GM21367 (cell line): ENCODE results near the gene NFKBIE.
"Not testable (repeated sequence)": the region's sequence is repeated elsewhere in the genome, so short reads cannot be mapped to it uniquely, and the experiment has no call there.

ENCODE experiments used
- ATAC-seq: cut with Tn5 transposase; IDR thresholded peaks from one replicate; pipeline ENCODE4 v1.9.1; 2021; ENCODE audit not compliant: unreplicated experiment

Gene NFKBIE

DNA sequence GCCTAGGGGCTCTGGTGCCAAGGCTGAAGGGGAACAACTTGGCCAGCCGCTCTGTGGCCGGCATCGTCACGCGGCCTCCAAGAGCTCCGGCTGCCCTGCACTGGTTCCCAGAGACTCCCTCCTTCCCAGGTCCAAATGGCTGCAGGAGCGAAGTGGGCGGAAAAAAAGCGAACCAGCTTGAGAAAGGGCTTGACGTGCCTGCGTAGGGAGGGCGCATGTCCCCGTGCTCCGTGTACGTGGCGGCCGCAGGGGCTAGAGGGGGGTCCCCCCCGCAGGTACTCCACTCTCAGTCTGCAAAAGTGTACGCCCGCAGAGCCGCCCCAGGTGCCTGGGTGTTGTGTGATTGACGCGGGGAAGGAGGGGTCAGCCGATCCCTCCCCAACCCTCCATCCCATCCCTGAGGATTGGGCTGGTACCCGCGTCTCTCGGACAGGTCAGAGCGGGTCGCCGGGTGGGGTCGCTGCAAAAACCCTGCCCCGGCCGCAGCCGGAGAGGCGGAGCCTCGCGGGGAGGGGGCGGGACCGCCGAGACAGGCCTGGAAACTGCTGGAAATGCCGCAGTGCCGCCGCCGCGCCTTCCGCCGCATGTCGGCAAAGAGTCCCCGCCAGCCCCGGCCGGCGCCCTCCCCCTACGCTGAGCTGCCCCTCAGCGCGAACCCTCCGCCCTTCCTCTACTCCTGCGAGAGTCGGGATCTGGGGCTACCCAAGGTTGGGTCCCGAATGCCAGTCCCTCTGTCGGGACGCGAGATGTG lies 19.3 kb downstream of the NFKBIE start:
- ATAC-seq, result peak; percentile 38

DNA sequence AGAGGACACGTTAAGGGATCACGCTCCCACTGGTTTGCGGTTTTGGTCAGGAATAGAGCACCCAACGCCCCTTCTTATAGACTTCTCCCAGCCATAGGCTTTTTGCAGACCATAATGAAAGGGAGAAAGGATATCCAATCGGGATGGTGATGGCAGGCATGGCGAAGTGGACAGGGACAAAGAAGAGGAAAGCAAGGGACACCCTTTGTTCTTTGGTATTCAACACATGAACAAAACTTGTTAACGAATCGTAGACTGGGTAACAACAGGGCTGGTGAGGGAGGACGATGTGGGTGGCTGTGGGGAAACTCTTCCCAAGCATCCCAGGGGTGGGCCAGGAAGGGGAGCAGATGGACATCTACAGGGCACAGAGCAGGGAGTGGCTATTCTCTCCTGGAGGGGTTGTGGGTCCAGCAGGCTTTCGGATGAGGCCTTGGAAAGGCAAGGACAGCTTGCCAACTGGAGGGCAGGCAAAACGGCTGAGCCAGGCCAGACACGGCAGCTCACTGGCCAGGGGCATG lies 19.9 kb downstream of the NFKBIE start:
- ATAC-seq, result no peak

DNA sequence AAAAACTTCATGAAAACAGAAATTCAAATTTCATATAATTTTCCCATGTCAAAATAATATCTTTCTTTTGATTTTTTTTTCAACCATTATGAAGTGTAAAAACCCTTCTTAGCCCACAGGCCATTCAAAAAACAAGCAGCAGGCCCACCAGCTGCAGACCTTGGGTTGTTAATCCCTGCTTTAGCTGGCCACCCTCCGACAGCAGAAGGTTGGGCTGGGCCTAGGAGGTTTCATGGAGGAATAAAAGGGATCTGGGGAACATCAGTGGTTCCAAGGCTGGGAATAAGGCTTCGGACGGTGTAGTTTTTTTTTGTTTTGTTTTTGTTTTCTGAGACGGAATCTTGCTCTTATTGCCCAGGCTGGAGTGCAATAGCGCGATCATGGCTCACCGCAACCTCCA lies 22.0 kb downstream of the NFKBIE start:
- no peak for ATAC-seq

DNA sequence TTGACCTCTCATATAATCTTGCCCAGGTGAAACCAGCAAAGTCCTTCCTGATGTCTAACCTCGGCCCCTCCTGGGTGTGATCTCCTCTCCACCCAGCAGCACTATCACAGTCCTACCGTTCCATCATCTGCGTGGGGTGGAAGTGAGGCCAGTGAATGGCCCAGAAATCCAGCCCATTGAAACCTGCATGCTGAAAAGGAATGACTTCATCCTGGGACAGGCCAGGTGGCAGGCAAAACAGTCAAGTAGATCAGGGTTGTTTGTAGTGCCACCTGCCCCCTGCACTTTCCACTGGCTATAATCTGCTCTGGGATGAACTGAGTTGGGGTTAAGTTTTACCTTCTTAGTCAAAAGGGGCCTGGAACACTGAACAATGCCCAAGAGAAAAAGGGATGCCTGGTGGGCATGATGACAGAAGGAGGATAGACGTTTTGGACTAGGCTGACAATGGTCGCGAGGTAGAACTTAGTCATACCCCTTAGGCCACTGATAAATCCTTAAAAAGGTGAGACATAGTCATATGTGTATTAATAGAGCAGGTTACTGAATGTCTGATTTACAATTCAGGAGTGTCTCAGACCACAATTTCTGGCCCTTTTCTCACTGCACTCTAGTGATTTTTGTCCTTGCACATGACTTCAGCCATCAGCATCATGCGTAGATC lies 26.5 kb downstream of the NFKBIE start:
- ATAC-seq, result no peak

DNA sequence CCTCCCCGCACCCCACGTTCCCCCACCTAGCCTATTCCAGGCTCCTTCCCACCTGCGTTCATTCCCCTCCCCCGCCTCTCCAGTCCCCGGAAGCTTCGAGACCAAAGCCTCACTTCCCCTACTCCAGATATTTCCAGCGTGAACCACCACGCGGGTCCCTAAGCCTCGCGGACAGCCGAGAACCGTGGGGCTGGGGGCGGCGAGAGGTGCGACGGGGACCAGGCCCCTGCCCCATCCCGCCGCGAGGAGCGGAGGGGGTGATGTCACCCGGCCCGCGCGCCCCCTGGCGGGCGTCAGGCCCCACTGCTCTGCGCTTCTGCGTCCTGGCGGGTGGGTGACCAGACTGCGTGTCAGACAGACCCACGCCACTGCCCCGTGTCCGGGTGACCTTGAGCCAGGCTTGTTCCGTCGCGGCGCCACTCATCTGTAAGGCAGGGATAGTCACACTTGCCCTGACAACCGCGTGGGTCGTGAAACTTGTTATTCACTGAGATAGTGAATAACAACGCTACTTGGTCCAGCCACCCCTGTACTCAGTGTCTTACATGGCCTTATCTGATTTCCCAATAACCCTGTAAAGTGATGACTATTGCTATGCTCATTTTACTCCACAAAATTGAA lies 27.4 kb downstream of the NFKBIE start:
- ATAC-seq, result peak; percentile 62

DNA sequence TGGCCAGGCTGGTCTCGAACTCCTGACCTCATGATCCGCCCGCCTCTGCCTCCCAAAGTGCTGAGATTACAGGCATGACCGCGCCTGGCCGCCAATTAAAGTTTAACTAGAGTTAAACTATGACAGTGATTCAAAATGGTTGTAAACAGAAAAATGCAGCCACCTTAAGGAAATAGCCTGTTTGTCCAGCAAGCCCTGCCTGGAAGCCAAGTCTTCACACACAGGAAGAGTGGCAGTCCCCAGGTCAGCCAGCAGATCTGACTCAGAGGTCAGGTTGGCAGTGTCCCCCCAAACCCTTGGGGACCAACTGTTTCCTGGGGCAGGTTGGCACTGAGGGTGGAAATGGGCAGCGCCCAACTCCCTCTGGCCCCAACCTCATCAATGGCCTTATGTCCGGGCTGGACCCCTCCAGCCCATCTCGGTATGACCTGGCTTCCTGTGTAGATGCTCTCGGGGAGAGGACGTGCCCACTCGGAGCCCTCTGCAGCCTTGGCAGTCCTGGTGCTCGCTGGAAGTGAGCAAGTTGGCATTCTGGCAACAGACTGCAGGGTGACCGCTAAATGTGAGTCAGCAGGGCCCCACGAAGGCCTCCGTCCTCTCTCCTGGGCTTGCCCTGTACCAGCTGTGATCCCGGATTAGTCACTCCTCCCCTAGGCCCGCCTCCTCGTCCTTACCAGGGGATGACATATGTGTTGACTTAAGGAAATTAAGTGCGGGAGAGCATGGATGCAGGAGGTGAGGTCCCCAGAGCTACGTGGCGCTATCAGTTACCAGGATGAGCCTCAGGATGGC lies 28.1 kb downstream of the NFKBIE start:
- peak; percentile 61 for ATAC-seq

DNA sequence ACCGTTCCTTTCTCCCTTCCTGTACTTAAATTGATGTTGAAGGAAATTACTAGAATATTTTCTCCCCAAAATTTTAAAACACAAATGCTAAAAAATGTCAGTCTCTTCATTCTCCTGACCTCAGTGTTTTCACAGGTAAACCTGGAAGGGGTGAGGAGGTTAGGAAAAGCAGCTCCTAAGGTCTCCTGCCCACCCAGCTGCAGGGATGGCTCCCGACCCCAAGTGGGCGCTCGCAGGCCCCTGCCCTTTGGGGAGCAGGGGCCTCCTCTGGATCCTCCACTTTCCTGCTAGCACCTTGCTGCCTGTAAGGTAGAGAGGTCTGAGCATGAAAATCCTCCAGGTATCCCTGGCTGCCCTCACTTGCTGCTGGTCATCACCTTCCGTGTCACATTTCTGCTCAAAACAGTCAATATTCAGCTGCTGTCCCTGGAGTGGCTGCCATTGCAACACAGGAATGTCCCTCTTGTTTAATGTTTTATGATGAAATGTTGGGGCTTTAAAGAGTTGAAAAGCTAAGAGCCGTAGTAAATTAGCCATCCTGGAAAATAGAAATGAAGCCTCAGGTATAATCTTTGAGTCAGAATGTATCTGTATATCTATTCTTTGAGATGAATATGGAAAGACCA lies 29.3 kb downstream of the NFKBIE start:
- ATAC-seq, result no peak

DNA sequence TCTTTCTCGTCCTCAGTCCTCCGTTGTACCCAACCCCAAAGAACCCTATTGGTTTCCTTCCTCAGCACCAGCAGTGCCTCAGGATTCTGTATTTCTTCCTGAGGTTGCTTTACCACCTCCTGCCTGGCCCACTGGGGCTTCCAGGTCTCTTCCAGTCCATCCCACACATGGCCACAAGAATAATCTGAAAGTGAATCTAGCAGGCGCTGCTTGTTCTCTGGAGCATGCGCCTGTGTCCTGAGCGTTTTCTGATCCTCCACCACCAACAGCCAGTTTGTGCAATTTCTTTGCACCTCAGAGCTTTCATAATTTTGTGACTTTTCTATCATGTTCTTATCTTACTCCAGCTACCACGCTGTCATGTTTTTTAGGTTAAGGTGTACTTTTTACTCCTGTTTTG lies 30.1 kb downstream of the NFKBIE start:
- ATAC-seq, result no peak

DNA sequence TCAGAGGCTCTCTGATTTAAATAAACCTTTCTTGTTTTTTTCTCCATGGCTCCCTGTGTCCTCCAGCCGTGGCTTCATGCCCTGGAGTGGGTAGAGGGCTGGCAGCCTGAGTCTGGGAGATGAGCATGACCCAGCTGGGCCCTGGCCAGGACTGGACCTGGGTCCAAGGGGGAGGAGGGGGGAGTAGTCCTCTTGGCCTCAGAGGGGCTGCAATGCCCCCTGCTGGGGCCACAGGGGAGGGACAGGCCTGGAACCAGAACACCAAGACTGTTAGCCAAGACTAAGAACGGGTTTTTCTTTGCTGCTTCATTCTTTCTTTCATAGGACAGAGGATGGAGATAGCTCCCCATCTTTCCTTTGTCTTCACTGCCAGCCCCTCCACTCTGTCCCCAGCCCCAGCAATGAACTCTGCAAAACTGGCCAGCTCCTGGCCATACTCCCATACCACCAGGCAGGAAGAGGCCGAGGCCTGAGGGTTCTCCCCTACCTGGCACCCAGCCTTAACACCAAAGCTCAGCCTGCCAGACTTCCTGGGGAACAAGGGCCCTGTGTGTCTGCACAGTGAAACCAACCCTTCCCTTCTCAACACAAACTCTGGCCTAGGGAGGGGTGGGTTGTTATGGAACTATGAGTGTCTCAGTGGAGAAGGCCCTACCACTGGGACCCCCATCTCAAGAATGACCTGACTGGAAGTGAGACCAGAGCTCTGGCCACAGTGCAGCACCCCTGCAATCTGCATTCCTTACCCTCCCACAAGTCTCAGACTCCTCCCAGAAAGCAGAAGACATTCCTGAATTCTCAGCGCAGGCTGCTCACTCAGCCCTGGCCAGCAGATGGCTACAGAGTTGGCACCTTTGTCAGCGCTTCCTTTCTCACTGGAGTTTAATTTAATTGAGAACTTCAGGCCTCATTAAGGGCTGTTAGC lies 31.0 kb downstream of the NFKBIE start:
- ATAC-seq, result no peak

DNA sequence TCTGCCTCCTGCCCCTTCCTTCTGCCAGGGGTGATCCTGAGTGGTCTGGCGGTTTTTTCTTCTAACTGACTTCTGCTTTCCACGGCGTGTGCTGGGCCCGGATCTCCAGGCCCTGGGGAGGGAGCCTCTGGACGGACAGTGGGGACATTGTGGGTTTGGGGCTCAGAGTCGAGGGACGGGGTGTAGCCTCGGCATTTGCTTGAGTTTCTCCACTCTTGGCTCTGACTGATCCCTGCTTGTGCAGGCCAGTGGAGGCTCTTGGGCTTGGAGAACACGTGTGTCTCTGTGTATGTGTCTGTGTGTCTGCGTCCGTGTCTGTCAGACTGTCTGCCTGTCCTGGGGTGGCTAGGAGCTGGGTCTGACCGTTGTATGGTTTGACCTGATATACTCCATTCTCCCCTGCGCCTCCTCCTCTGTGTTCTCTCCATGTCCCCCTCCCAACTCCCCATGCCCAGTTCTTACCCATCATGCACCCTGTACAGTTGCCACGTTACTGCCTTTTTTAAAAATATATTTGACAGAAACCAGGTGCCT lies 31.7 kb downstream of the NFKBIE start:
- no peak for ATAC-seq

DNA sequence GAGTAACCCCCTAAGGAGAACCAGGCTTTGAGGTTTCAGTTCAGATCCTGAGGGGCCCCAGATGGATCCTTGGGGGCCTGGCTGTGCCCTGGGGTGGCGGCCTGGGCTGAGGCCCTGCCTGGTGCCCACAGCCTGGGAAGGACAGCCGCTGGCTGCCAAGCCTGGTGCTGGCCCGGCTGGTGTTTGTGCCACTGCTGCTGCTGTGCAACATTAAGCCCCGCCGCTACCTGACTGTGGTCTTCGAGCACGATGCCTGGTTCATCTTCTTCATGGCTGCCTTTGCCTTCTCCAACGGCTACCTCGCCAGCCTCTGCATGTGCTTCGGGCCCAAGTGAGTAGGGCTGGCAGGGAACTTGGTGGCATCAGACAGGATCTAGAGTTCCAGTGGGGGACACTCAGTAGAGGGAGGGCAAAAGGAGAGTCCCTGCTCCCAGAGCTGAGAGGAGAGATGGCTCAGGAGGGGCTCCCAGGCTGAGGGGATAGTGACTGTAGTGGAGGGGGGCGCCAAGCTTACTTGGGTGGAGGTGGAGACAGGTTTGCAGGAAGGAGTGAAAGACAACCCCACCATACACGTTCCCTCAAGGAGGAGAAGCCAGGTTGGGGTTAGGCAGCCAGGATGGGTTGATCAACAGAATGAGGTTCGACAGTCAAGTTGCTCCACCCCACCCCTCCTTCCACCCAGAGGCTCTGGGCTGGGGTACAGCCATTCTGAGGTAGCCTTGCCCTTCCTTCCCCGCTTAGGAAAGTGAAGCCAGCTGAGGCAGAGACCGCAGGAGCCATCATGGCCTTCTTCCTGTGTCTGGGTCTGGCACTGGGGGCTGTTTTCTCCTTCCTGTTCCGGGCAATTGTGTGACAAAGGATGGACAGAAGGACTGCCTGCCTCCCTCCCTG lies 32.4 kb downstream of the NFKBIE start:
- ATAC-seq, result no peak

DNA sequence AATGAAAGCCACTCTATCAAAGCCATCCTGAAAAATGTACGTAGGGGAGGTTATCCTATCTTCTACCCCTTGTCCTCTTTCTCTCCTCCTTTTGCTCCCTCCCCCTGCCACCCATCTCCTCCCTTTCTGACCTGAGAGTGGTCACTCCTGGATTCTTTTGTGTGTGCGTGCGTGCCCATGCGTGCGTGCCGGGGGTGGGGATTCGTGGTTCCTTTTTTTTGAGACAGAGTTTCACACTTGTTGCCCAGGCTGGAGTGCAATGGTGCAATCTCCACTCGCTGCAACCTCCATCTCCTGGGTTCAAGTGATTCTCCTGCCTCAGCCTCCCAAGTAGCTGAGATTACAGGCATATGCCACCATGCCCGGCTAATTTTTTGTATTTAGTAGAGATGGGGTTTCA lies 33.9 kb downstream of the NFKBIE start:
- not testable (repeated sequence) for ATAC-seq

DNA sequence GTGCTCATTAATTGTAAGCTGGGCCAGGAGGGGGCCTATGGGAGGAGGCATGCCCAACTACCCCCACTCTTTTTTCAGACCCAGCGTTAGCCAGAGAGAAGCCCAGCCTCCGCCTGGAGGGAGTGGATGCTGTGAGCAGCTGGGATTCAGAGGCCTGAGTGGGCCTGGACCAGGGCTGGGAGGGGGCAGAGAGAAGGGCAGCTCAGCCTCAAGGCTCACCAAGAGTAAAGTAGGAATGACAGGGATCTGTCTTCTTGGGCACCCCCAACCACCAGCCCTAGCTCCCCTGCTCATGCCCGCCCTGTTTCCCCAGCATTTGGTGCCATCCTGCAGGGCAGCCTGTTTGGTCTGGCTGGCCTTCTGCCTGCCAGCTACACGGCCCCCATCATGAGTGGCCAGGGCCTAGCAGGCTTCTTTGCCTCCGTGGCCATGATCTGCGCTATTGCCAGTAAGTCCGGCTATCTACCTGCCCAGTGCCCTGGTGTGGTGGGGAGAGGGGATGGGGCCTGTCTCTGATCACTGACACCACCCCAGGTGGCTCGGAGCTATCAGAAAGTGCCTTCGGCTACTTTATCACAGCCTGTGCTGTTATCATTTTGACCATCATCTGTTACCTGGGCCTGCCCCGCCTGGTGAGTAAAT lies 35.2 kb downstream of the NFKBIE start:
- ATAC-seq, result no peak

DNA sequence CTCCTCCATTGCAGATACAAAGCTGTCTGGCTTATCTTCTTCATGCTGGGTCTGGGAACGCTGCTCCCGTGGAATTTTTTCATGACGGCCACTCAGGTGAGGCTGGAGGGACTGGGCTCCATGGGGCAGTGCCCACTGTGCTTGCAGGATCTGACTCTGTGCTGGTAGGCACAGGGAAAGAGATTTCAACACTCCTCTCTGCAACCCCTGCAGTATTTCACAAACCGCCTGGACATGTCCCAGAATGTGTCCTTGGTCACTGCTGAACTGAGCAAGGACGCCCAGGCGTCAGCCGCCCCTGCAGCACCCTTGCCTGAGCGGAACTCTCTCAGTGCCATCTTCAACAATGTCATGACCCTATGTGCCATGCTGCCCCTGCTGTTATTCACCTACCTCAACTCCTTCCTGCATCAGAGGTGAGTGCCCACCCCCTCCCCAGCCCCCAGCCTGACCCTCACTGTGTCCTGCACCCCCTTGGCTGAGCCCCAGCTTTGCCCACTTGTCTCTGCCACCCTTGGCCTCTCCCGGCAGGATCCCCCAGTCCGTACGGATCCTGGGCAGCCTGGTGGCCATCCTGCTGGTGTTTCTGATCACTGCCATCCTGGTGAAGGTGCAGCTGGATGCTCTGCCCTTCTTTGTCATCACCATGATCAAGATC lies 35.8 kb downstream of the NFKBIE start:
- ATAC-seq, result no peak

DNA sequence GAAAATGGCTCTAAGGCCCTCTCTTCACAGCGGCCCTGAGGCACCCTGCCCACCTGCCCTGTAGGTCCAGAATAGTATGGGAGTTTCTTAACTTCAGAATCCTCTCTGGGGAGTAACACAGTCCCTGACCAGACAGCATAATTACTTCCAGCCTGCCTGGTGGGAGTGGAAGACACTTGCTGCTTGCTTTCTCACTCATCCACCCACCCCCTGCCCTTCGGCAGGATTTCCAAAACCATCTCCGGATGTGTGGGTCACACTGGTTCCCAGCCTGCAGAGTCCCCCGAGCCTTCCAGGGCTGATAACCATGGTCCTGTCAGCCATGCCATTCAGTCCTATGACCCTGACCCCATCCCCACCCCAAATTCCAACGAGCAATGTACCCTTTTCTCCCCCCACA lies 36.5 kb downstream of the NFKBIE start:
- ATAC-seq, result no peak

DNA sequence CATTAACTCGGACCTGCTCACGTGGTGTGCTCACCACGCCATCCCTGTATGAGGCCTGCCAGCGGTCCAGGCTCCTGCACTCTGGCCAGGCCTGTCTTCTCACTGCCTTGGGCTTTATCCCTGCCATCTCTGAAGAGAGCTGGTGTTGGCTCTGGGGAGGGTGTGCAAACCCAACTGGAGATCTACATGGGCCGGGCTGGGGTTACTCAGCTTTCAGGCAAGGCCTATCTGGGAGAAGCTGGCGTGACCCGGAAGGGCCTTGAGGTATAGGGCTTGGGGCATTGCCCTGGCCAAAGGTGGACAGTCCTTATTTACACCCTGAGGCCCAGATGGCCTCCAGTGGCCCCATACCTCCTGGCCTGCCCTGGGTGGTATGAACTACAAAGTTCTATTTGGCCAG lies 36.9 kb downstream of the NFKBIE start:
- ATAC-seq, result no peak

DNA sequence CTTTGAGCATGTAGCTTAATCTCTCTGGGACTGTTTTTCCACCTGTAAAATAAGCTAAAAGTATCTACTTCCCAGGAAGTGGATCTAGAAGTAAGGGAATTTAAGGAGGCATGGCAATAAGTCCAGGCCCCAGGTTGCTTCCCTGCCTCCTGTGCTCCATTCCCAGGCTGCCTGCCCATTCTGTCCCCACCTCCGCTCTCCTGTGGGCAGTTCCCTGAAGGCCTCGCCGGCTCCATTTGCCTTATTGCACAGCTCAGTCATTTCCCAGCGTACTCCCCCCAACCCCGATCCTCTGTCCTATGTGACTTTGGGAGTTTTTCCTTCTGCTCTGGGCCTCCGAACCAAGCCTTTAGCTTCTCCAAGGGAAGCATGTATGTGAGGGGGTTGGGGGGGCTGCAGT lies 37.3 kb downstream of the NFKBIE start:
- ATAC-seq, result no peak
